GM19239 (cell line): Measurements from ENCODE around the gene CHRNA7.
"Not testable (repeated sequence)": the region's sequence is repeated elsewhere in the genome, so short reads cannot be mapped to it uniquely, and the experiment has no call there.

Experiments
- DNase-seq: peaks from one replicate; pipeline ENCODE4 v3.0.0; 2011; ENCODE audit warnings: low spot score; ENCODE audit not compliant: insufficient read length
- FAIRE-seq: peaks from 2 replicates; lab custom pipeline; 2011; peaks lifted over from hg19 to GRCh38; lab: Jason Lieb, UNC

Gene CHRNA7

DNA sequence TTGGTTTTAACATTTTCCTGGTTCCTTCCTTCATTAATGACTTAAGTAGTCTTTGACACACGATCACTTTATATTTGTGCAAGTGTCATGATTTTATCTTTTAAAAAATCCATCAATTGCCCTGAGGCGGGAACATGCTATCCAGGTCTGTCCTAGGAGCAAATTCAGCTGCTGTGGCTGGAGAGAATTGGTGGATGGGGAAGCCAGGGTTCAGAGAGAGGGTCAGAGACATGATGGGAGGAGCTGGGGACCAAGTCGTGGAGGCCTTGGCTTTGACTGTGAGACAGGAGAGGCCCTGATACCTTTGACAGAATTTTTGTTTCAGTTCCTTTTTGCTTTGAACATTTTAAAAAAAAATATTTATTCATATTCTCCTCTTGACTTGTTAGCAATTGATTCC lies 89.0 kb downstream of the CHRNA7 start:
- no peak for FAIRE-seq
- DNase-seq, result no peak

DNA sequence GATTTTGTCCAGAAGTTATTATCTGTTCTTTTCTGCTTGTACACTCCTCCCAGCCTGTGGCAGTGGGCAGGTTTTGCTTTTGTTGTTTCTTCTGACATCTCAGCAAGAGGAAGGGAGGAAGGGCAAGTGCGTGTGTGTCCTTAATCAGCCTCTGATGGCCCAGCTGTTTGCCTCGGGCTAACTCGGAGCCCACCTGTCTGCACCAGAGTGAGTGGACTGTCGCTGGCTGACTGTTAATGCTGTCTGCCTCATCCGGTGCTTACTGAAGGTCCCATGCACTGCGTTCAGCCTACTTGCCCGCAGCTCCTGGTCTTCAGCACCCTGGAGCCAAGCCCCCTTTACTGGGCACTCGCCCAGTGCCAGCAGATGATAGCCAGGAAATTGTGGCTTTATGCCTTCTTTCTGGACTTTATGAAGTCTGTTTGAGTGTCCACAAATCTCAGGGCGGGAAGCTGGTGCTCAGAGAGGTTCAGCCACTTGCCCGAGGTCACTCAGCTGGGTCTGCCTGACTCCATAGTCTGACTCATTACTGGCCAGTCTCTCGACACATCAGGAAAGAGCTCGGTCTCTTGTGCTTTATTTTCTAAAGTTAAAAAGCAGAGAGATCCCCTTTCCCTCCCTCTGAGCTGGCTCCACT lies 89.5 kb downstream of the CHRNA7 start:
- no peak for DNase-seq
- FAIRE-seq, result no peak

GRCh38 chr15:32120577-32121383 lies 90.5 kb downstream of the CHRNA7 start:
- FAIRE-seq (no peak), DNase-seq (no peak)

DNA sequence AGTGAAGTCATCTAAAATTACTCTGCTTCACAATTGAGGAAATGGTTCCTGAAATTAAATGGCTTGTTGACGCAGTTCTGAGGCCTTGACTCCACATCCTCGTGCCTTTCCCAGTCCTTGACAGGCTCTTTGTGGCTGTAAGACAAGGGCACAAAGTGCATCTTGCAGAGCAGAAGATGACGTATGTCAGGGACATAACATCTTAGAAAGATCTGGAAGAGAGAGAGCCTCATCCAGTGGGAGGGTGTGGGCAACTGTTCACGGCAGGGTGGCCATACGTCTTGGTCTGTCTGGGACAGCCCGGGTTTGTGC lies 91.0 kb downstream of the CHRNA7 start:
- FAIRE-seq, result no peak
- no peak for DNase-seq

DNA sequence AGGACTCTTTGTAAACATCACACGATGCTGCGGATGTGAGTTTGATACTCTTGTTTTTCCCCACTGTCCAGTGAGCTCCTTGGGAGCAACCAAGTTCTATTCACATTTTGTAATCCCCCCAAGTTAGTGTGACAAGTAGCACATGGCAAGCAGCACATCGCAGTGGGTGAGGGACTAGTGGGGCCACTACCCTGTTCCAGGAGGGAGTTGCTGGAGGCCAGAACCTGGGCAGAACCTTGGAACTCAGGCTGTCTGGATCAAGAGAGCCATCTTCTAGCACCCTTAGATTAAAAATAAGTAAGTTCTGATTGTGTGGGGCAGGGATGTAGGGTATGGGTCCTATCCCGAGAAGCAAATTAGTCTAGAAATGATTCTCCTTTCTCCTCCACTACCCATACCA lies 91.7 kb downstream of the CHRNA7 start:
- DNase-seq, result no peak
- no peak for FAIRE-seq

GRCh38 chr15:32123473-32123872 lies 93.2 kb downstream of the CHRNA7 start:
- FAIRE-seq (no peak), DNase-seq (no peak)

DNA sequence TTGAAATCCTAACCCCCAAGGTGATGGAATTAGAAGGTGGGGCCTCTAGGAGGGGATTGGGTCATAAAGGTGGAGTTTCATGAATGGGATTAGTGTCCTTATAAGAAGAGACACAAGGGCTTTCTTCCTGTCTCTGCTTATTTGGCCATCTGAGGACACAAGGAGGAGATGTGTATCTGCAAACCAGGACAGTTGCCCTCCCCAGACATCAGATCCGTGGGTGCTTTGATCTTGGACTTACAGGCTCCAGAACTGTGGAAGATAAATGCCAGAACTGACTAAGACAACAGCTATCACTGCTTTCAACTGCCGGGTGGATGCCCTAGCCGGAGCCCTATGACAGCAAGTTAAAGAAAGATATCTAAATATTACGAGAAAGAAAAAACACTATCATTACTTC lies 94.4 kb downstream of the CHRNA7 start:
- no peak for FAIRE-seq
- DNase-seq, result no peak

GRCh38 chr15:32125595-32125994 lies 95.3 kb downstream of the CHRNA7 start:
- FAIRE-seq (no peak), DNase-seq (no peak)

DNA sequence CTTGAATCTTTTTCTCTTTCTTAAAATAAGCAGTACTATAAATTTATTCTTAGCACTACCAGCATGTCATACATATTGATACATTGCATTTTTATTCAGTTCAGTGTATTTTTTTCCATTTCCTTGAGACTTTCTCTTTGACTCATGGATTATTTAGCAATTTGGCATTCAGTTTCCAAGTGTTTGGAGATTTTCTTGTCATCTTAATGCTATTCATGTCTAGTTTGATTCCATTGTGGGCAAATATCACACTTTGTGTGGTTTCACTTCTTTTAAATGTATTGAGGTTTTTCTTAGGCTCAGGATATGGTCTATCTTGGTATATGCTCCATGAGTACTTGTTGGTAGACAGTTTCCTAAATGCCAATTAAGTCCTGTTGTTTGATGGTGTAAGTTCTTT lies 99.5 kb downstream of the CHRNA7 start:
- no peak for DNase-seq
- FAIRE-seq, result no peak

DNA sequence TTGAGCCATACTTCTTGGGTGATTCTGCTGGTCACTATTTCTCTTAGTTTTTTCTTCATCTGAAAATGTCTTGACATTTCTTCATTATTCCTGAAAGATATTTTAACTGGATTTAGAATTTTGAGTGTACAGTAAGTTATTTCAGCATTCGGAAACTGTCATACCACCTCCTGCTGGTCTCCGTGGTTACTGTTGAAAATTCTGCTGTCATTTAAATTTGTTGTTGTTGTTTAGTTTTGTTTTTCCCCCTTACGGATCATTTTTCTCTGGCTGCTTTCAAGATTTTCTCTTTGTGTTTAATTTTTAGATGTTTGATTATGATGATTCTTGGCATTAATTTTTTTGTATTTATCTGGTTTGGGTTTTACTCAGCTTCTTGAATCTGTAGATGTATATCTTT lies 100.5 kb downstream of the CHRNA7 start:
- DNase-seq, result no peak
- no peak for FAIRE-seq

- DNase-seq (no peak), FAIRE-seq (no peak)
These were observed 101.5 kb downstream of the CHRNA7 start for GRCh38 chr15:32131803-32132202.

DNA sequence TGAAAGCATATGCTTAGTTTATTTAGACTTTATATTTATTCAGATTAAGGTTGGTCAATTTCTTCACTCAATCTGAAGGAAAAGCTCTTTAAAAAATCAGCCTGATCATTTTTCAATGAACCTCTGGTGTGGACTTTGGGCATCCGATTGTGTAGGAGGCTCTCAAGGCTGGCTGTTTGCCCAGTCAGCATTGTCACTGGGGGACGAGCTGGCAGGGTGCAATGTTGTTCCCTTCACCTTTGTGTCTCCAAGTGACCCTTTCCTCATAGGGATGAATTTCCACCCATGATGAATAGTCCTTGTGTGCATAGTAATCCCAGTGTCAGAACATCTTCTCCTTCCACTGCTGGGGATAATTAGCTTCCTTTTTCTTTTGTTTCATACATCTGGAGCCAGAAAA lies 102.5 kb downstream of the CHRNA7 start:
- DNase-seq (no peak), FAIRE-seq (no peak)

- FAIRE-seq (no peak), DNase-seq (no peak)
These were observed 104.5 kb downstream of the CHRNA7 start for GRCh38 chr15:32134842-32135241.

DNA sequence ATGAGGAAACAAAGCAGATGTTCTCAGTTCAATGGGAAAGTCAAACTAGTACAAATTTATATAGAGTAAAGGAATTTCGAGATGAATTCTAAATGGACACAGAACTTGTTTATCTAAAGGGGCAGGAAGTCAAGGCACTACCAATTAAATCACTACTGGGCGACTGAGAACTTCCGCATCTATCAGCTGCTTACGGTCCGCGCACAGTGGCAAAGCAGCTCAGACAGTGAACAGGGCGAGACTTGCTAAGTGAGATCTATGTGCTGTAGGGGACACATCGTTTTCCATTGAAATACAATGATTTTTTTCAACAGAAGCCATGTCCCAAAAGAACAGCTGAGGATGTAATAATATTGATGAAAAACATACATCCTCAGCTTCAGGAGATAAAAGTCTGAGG lies 105.0 kb downstream of the CHRNA7 start:
- DNase-seq (no peak), FAIRE-seq (no peak)

DNA sequence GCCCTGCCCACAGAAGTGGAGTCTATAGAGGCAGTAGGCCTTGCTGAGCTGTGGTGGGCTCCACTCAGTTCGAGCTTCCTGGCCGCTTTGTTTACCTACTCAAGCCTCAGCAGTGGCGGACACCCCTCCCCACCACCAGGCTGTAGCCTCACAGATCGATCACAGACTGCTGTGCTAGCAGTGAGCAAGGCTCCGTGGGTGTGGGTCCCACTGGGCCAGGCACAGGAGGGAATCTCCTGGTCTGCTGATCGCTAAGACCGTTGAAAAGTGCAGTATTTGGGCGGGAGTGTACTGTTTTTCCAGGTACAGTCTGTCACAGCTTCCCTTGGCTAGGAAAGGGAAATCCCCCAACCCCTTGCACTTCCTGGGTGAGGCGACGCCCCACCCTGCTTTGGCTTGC lies 115.2 kb downstream of the CHRNA7 start:
- FAIRE-seq, DNase-seq: not testable (repeated sequence)

DNA sequence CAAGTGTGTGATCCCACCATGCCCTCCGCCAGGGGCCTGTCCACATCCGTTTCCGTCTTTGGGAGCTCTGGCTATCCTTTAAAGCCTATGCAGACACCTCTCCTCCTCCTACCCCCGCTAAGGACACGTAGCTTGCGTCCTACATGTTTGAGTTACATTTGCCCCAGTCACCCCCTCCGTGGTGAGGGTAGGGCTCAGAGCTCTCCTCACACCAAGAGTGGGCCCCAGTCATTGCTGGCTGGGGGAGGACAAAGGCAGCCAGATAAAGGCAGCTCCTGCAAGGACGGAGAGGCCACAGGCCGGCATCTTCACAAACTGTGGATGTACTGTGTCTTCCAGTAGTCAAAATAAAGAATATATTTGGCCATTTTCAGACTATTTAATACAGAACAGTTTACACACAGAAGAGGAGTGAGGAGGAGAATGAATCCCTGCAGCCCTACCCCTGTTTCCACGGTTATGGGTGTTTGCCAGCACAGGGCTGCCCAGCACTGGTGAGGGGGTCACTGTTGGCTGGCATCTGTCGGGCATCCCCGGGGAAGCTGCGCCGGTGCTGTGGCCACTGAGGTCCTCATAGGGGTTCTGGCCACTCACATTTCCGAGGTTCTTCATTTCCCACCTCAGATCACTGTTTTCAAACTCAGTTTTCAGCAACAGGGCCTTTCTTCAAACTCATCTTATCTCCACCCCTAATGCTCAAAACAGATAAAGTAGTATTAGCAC lies 118.7 kb downstream of the CHRNA7 start:
- DNase-seq, result no peak
- FAIRE-seq, result no peak

- DNase-seq (no peak), FAIRE-seq (no peak)
These were observed 122.3 kb downstream of the CHRNA7 start for GRCh38 chr15:32152574-32152973.

DNA sequence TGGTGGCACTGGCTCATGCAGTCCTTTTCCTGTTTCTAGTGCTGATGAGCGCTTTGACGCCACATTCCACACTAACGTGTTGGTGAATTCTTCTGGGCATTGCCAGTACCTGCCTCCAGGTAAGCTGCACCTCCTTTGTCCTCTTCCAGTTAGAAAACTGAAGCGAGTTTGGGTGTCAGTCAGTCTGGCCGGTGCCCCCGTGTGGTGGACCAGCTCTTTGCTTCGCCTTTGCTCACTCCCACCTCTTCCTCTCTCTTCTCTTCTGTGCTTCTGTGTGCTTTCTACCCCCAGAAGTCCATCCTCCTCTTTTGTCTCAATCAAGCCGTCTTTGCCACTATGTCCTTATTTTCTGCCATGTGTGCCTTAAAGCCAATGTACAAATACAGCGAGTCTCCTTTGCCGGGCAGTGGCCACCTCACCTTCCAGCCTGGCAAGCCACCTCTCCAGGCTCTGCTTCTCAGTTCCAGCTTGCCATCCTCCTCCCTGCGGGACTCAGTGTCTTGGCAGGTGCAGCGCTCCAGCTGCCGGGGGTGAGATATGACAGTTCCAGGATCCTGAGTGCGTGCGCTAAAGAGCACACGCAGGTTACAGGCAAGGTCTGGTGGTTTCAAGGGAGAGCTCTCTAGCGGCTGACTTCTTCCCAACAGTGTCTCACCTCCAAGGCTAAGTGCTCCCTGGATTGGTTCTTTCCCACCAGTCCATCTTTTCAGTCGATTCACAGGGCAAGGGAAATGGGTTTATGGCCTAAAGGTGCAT lies 123.7 kb downstream of the CHRNA7 start:
- FAIRE-seq, DNase-seq: not testable (repeated sequence)

DNA sequence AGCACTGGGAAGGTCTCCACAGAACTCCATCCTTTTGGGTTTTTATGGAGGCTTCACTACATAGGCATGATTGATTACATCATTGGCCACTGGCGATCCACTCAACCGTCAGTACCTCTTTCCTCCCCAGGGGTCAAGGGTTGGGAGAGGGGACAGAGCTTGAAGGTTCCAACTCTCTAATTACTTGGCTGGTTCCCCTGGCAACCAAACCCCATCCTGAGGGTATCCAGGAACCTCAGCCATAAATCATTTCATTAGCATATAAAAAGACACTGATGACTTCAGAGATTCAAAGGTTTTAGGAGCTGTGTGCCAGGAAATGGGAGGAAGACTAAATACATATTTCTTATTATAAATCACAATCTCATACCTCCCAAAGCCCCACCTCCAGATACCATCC lies 131.8 kb downstream of the CHRNA7 start:
- FAIRE-seq, DNase-seq: not testable (repeated sequence)

- not testable (repeated sequence) for DNase-seq, FAIRE-seq
These were observed 133.8 kb downstream of the CHRNA7 start for GRCh38 chr15:32164065-32164464.

- FAIRE-seq, DNase-seq: not testable (repeated sequence)
These were observed 134.4 kb downstream of the CHRNA7 start for GRCh38 chr15:32164747-32165146.
